ENCODE results near the gene GREM1.

GRCh38 chr15:32781781-32782180, 64.0 kb downstream of the GREM1 start:
- TF ChIP-seq, protein P1, sequence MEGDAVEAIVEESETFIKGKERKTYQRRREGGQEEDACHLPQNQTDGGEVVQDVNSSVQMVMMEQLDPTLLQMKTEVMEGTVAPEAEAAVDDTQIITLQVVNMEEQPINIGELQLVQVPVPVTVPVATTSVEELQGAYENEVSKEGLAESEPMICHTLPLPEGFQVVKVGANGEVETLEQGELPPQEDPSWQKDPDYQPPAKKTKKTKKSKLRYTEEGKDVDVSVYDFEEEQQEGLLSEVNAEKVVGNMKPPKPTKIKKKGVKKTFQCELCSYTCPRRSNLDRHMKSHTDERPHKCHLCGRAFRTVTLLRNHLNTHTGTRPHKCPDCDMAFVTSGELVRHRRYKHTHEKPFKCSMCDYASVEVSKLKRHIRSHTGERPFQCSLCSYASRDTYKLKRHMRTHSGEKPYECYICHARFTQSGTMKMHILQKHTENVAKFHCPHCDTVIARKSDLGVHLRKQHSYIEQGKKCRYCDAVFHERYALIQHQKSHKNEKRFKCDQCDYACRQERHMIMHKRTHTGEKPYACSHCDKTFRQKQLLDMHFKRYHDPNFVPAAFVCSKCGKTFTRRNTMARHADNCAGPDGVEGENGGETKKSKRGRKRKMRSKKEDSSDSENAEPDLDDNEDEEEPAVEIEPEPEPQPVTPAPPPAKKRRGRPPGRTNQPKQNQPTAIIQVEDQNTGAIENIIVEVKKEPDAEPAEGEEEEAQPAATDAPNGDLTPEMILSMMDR (IDR thresholded peaks at IDR 0.05; ENCODE audit: extremely low read depth in 1 of 2, insufficient read depth in 1 of 2, low read depth in 1 of 2, low read length in 2 of 2): no peak
- TF ChIP-seq POLR2A (IDR thresholded peaks at IDR 0.05; ENCODE audit: low read depth, low read length) (no peak), POLR2AphosphoS5 (IDR thresholded peaks at IDR 0.05; ENCODE audit: insufficient read depth, low read depth, low read length) (no peak), EZH2 (IDR thresholded peaks at IDR 0.05; ENCODE audit: borderline replicate concordance, low read depth, low read length, severe bottlenecking) (no peak), JUN (IDR thresholded peaks at IDR 0.05; ENCODE audit: borderline replicate concordance, insufficient read depth, insufficient read length, low read depth) (no peak), MYC (IDR thresholded peaks at IDR 0.05; ENCODE audit: low read depth, low read length) (no peak), MAX (IDR thresholded peaks at IDR 0.05; ENCODE audit: insufficient read depth, insufficient read length) (no peak), FOS (IDR thresholded peaks at IDR 0.05; ENCODE audit: borderline replicate concordance, insufficient read depth, low read length) (peak; percentile 69)

Data from endothelial cell of umbilical vein (primary cell).